Stimulated activated CD8-positive, alpha-beta memory T cell treated with anti-CD3 and anti-CD28 coated beads, Interleukin-15, amount 100 ng/mL, for 24 hours (primary cell): ENCODE data around the gene SKIDA1.
A peak's percentile ranks its signal among the peaks of the same experiment; 100 is the strongest.
"Not testable (repeated sequence)": the region's sequence is repeated elsewhere in the genome, so short reads cannot be mapped to it uniquely, and the experiment has no call there.

Experiments
- DNase-seq: peaks from one replicate; pipeline ENCODE4 v3.0.0-alpha.2; 2020; ENCODE audit warnings: low read depth

Gene SKIDA1

GRCh38 chr10:21525367-21526187 is at the start of gene SKIDA1:
Gene SKIDA1 (minus strand): TSS chr10:21525682. CDS start chr10:21517822, 7,860 bp downstream.
- peak; percentile 24 for DNase-seq

- DNase-seq = not testable (repeated sequence)
Measured at GRCh38 chr10:21574514-21574913, 49.0 kb upstream of the SKIDA1 start.

GRCh38 chr10:21572578-21572977 is 47.1 kb upstream of the SKIDA1 start:
- DNase-seq = no peak

GRCh38 chr10:21570761-21571521 is 45.5 kb upstream of the SKIDA1 start:
- DNase-seq = no peak

- not testable (repeated sequence) for DNase-seq
Measured at GRCh38 chr10:21558984-21559383, 33.5 kb upstream of the SKIDA1 start.

GRCh38 chr10:21556527-21556926 is 31.0 kb upstream of the SKIDA1 start:
- DNase-seq = no peak

GRCh38 chr10:21552638-21553037 is 27.2 kb upstream of the SKIDA1 start:
- no peak for DNase-seq

- DNase-seq = no peak
Measured at GRCh38 chr10:21547246-21547645, 21.8 kb upstream of the SKIDA1 start.

- not testable (repeated sequence) for DNase-seq
Measured at GRCh38 chr10:21540701-21541100, 15.2 kb upstream of the SKIDA1 start.

GRCh38 chr10:21536874-21537273 is 11.4 kb upstream of the SKIDA1 start:
- DNase-seq = no peak

GRCh38 chr10:21535976-21536375 is 10.5 kb upstream of the SKIDA1 start:
- not testable (repeated sequence) for DNase-seq

- no peak for DNase-seq
Measured at GRCh38 chr10:21535494-21535965, 10.0 kb upstream of the SKIDA1 start.

GRCh38 chr10:21534604-21535493 is 9.4 kb upstream of the SKIDA1 start:
- peak; percentile 12 for DNase-seq

GRCh38 chr10:21534280-21534586 is 8.8 kb upstream of the SKIDA1 start:
- DNase-seq = no peak

- DNase-seq = peak; percentile 71
Measured at GRCh38 chr10:21533467-21534279, 8.2 kb upstream of the SKIDA1 start, which contains the start of gene MLLT10. Gene MLLT10 (plus strand): TSS chr10:21534232. CDS start chr10:21534645, 413 bp downstream.

GRCh38 chr10:21532694-21533466 is 7.4 kb upstream of the SKIDA1 start:
- no peak for DNase-seq

- DNase-seq = no peak
Measured at GRCh38 chr10:21531164-21531563, 5.7 kb upstream of the SKIDA1 start.

GRCh38 chr10:21530641-21531040 is 5.2 kb upstream of the SKIDA1 start:
- DNase-seq = no peak

GRCh38 chr10:21530168-21530567 is 4.7 kb upstream of the SKIDA1 start:
- no peak for DNase-seq
